MCF 10A (cell line): Measurements from ENCODE around the gene RAB31. TPM values are rescaled to one million over a fixed set of nuclear protein-coding genes. Genes with fewer than 3 reads are reported as not detected.

Experiments used
- BruUV-seq: library from RNA; stranded (reverse); fragments of 400-500 nt; replicated peaks from 2 replicates; lab custom pipeline; 2021; lab: Mats Ljungman, UMichigan
- CTCF ChIA-PET: fragments of 300-600 bp; sonication (Branson Sonifier 250); formaldehyde crosslinking; extraction: SDS; loops from one replicate; lab custom pipeline; 2021; ENCODE audit warnings: antibody characterized with exemption, inconsistent platforms; lab: Yijun Ruan, JAX
- POLR2A ChIA-PET: fragments of 300-600, 350-650 bp; sonication (Branson Sonifier 250); formaldehyde crosslinking; extraction: SDS; loops from one replicate; lab custom pipeline; 2020; ENCODE audit warnings: antibody characterized with exemption, inconsistent platforms; lab: Yijun Ruan, JAX
- DNase-seq: peaks from one replicate; pipeline ENCODE4 v3.0.0-alpha.2; 2018; ENCODE audit not compliant: unreplicated experiment
- H3K27ac Mint-ChIP-seq: one replicate; pipeline ENCODE4 v1.8.0; 2022; ENCODE audit warnings: mild to moderate bottlenecking, low read depth, mixed read lengths; ENCODE audit not compliant: unreplicated experiment
- H3K27me3 Mint-ChIP-seq: one replicate; pipeline ENCODE4 v1.8.0; 2022; ENCODE audit warnings: mixed read lengths; ENCODE audit not compliant: insufficient read depth, unreplicated experiment
- H3K36me3 Mint-ChIP-seq: one replicate; pipeline ENCODE4 v1.8.0; 2022; ENCODE audit warnings: mild to moderate bottlenecking, moderate library complexity, mixed read lengths; ENCODE audit not compliant: insufficient read depth, unreplicated experiment
- H3K4me1 Mint-ChIP-seq: one replicate; pipeline ENCODE4 v1.8.0; 2022; ENCODE audit warnings: mixed read lengths; ENCODE audit not compliant: insufficient read depth, unreplicated experiment
- H3K4me3 Mint-ChIP-seq: one replicate; pipeline ENCODE4 v1.8.0; 2022; ENCODE audit warnings: mild to moderate bottlenecking, moderate library complexity, mixed read lengths; ENCODE audit not compliant: unreplicated experiment
- H3K9me3 Mint-ChIP-seq: one replicate; pipeline ENCODE4 v1.8.0; 2022; ENCODE audit warnings: mixed read lengths; ENCODE audit not compliant: unreplicated experiment
- intact Hi-C: fragments of 100-400 bp; cut with micrococcal nuclease; formaldehyde crosslinking; loops from 2 replicates; pipeline ENCODE4 v1.14.1; 2022
- total RNA-seq: library from RNA; stranded (reverse); gene quantifications from 2 replicates; pipeline ENCODE4 v1.2.3, GENCODE V29; 2022
- TF ChIP-seq, protein P1 (sequence below): fragments of 200-600 bp; IDR thresholded peaks from one replicate; pipeline ENCODE4 v1.8.0; 2022; ENCODE audit warnings: antibody characterized with exemption, mild to moderate bottlenecking; ENCODE audit not compliant: unreplicated experiment

RAB31 gene
- total RNA-seq, 1 experiment from 2014 or later = 6.1 TPM

DNA sequence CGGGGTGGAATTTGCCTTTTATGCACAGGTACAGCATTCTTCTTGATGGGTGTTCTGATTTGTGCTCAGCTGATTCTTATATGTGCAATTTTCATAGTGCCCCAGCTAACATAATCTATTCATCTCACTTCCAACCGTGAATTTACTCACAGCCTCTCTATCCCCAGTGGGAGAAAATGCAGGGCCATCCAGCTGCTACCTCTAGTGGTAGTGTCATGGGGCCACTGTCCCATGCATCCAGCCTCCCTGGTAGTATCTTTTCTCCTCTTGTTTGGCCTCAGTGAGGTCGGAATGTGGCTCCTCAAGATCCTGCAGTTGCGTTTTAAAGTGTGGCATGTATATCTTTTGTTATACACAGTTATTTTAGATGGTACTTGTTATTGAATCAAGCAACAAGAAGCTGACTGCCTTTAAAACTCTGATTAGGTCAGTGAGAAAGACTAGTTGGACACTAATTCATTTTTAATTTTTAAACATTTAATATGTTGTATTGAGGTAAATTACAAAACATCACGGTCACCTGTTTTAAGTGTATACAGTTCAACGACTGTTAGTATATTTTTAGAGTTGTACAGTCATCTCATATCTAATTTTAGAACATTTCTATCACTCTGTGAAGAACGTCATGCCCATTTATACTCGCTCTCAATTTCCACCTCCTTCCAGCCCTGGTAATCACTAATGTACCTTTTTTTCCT lies 109.8 kb downstream of the RAB31 start:
- POLR2A ChIA-PET = no interaction called here

DNA sequence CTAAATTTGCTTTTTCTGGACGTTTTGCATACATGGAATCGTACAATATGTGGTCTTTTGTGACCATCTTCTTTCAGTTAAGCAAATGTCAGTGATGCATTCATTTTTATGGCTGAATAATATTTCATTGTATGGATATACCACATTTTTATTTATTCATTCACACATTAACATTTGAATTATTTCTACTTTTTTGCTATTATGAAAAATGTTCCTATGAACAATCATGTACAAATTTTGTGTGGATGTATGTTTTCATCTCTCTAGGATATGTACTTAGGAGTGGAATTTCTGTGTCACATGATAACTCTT lies 110.3 kb downstream of the RAB31 start:
- Mint-ChIP-seq H3K4me3 (no peak overlapping the region), H3K36me3 (no peaks in the 10 kb centered on the region), H3K4me1 (peaks cover 8% of the 10 kb centered on the region), H3K9me3 (peaks cover 7% of the 10 kb centered on the region), H3K27me3 (no peaks in the 10 kb centered on the region), H3K27ac (no peak overlapping the region)
- no TSS peak for BruUV-seq
- TF ChIP-seq, protein P1, sequence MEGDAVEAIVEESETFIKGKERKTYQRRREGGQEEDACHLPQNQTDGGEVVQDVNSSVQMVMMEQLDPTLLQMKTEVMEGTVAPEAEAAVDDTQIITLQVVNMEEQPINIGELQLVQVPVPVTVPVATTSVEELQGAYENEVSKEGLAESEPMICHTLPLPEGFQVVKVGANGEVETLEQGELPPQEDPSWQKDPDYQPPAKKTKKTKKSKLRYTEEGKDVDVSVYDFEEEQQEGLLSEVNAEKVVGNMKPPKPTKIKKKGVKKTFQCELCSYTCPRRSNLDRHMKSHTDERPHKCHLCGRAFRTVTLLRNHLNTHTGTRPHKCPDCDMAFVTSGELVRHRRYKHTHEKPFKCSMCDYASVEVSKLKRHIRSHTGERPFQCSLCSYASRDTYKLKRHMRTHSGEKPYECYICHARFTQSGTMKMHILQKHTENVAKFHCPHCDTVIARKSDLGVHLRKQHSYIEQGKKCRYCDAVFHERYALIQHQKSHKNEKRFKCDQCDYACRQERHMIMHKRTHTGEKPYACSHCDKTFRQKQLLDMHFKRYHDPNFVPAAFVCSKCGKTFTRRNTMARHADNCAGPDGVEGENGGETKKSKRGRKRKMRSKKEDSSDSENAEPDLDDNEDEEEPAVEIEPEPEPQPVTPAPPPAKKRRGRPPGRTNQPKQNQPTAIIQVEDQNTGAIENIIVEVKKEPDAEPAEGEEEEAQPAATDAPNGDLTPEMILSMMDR = no peak
- intact Hi-C loops = no loop called here
- POLR2A ChIA-PET = no interaction called here
- no peak for DNase-seq
- CTCF ChIA-PET = no interaction called here

More for the DNA sequence above, 109.8 kb downstream of the RAB31 start:
- DNase-seq = no peak
- TF ChIP-seq, protein P1 = no peak
- H3K4me3 Mint-ChIP-seq = no peak overlapping the region
- peaks cover 7% of the 10 kb centered on the region for H3K9me3 Mint-ChIP-seq
- no peaks in the 10 kb centered on the region for H3K27me3 Mint-ChIP-seq
- CTCF ChIA-PET = interaction anchor here (0.7 kb wide), 1 partner anchor 9 kb away, joined by 3 read pairs; no protein-coding TSS in a partner anchor
- peaks cover 8% of the 10 kb centered on the region for H3K4me1 Mint-ChIP-seq
- H3K27ac Mint-ChIP-seq = no peak overlapping the region
- intact Hi-C loops = no loop called here
- H3K36me3 Mint-ChIP-seq = no peaks in the 10 kb centered on the region
- no TSS peak for BruUV-seq

DNA sequence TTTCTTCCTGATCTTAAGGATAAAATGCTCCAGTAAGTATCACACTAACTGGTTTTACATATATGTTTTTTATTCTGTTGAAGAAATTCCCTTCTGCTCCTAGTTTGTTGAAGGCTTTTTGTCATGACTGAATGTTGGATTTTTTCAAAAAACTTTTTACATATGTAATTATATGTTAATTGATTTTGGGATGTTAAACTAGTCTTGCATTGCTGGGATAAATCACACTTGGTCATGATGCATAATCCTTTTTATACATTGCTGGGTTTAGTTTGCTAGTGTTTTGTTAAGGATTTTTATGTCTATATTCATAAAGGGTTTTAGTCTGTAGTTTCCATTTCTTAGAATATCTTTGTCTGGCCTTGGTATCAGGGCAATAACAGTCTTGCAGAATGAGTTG lies 112.0 kb downstream of the RAB31 start:
- H3K36me3 Mint-ChIP-seq = no peaks in the 10 kb centered on the region
- CTCF ChIA-PET = no interaction called here
- H3K27me3 Mint-ChIP-seq = no peaks in the 10 kb centered on the region
- no peak overlapping the region for H3K27ac Mint-ChIP-seq
- intact Hi-C loops = no loop called here
- no TSS peak for BruUV-seq
- no peak overlapping the region for H3K4me3 Mint-ChIP-seq
- peaks cover 4% of the 10 kb centered on the region for H3K4me1 Mint-ChIP-seq
- no peak for DNase-seq
- TF ChIP-seq, protein P1 = no peak
- POLR2A ChIA-PET = no interaction called here
- peaks cover 7% of the 10 kb centered on the region for H3K9me3 Mint-ChIP-seq

DNA sequence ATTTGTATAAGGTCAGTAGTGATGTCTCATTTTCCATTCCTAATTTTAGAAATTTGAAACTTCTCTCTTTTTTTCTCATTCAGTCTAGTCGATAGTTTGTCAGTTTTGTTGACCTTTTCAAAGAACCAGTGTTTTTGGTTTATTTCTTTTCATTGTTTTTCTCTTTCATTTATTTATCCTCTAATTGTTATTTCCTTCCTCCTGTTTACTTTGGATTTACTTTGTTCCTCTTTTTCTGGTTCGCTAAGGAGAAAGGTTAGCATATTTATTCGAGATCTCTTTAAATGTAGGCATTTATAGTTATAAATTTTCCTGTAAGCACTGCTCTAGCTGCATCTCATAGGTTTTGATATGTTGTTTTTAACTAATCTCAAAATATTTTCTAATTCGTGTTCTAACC lies 112.6 kb downstream of the RAB31 start:
- TF ChIP-seq, protein P1 = no peak
- H3K36me3 Mint-ChIP-seq = no peaks in the 10 kb centered on the region
- no peak overlapping the region for H3K4me3 Mint-ChIP-seq
- peaks cover 7% of the 10 kb centered on the region for H3K9me3 Mint-ChIP-seq
- DNase-seq = no peak
- CTCF ChIA-PET = interaction anchor here (0.6 kb wide), 1 partner anchor 10 kb away, joined by 3 read pairs; no protein-coding TSS in a partner anchor
- H3K4me1 Mint-ChIP-seq = peaks cover 10% of the 10 kb centered on the region
- POLR2A ChIA-PET = no interaction called here
- no TSS peak for BruUV-seq
- intact Hi-C loops = no loop called here
- no peaks in the 10 kb centered on the region for H3K27me3 Mint-ChIP-seq
- H3K27ac Mint-ChIP-seq = no peak overlapping the region
